Measurements from ENCODE around the gene ITPK1. TPM values are rescaled to one million over a fixed set of nuclear protein-coding genes. Genes with fewer than 3 reads are reported as not detected.

The ITPK1 gene
- total and polyA plus RNA-seq, 2 experiments from 2014 or later, result 33.0 to 42.9 TPM

- Histone ChIP-seq H3K9me3 (ENCODE audit: low read depth) (no peaks in the 10 kb centered on the region), H3K27ac (no peak overlapping the region), H3K27me3 (no peaks in the 10 kb centered on the region), H3K4me3 (no peak overlapping the region), H3K4me1 (ENCODE audit: low read depth) (peaks cover 18% of the 10 kb centered on the region), H3K36me3 (no peaks in the 10 kb centered on the region)
- DNase-seq (ENCODE audit: low read depth in 1 of 2, low spot score in 1 of 2), result no peak
- TF ChIP-seq CTCF (IDR thresholded peaks at IDR 0.05; ENCODE audit: low read depth, low read length), result no peak
These were observed 60.8 kb downstream of the ITPK1 start for GRCh38 chr14:93054876-93055275.

DNA sequence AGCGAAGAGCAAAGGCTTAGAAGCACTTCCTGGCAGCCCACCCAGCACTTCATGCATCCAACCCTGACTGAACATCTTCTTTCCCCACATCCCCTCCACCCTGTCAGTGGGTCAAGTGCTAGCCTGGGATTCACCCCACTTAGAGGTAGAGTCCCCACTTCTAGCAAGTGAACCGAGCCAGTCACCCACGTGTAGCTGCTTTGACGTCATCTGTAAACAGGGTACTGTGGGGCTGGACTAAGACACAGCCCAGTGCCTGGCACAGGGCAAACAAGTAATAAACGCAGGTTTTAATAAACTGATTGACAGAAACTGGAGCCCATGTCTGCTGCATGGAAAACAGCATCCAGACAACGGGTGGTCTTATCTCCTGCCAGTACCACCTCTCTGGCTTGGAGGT, 61.7 kb downstream of the ITPK1 start:
- H3K4me3 ChIP-seq, result no peak overlapping the region
- no peaks in the 10 kb centered on the region for H3K27me3 ChIP-seq
- peaks cover 24% of the 10 kb centered on the region for H3K4me1 ChIP-seq (ENCODE audit: low read depth)
- no peak overlapping the region for H3K27ac ChIP-seq
- H3K9me3 ChIP-seq (ENCODE audit: low read depth), result no peaks in the 10 kb centered on the region
- no peak for DNase-seq (ENCODE audit: low read depth in 1 of 2, low spot score in 1 of 2)
- no peaks in the 10 kb centered on the region for H3K36me3 ChIP-seq
- TF ChIP-seq CTCF (IDR thresholded peaks at IDR 0.05; ENCODE audit: low read depth, low read length), result no peak

- Histone ChIP-seq H3K27ac (no peak overlapping the region), H3K4me3 (no peak overlapping the region), H3K9me3 (ENCODE audit: low read depth) (no peaks in the 10 kb centered on the region), H3K27me3 (no peaks in the 10 kb centered on the region), H3K36me3 (no peaks in the 10 kb centered on the region), H3K4me1 (ENCODE audit: low read depth) (peaks cover 30% of the 10 kb centered on the region)
- TF ChIP-seq CTCF (IDR thresholded peaks at IDR 0.05; ENCODE audit: low read depth, low read length), result no peak
- DNase-seq (ENCODE audit: low read depth in 1 of 2, low spot score in 1 of 2), result no peak
These were observed 63.9 kb downstream of the ITPK1 start for GRCh38 chr14:93051600-93052546.

DNA sequence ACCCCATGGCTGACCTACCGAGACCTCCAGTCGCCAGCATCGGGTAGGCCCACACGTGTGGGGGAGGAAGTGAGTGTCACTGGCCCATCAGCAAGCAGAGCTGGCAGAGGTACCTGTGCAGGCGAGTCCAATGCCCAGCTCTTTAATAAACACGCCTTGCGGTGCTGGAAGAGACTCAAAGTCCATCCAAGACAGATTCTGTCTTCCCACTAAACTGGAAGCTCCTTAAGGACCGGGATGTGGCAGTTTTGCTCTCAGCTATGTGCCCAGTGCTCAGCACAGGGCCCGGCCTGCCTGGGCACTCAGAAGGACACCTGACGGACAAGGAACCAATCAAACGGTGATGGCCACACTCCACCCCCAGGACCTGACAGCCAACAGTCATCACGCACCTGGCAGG, 65.0 kb downstream of the ITPK1 start:
- no peaks in the 10 kb centered on the region for H3K27me3 ChIP-seq
- no peaks in the 10 kb centered on the region for H3K36me3 ChIP-seq
- TF ChIP-seq CTCF (IDR thresholded peaks at IDR 0.05; ENCODE audit: low read depth, low read length), result no peak
- no peak overlapping the region for H3K4me3 ChIP-seq
- H3K9me3 ChIP-seq (ENCODE audit: low read depth), result no peaks in the 10 kb centered on the region
- no peak for DNase-seq (ENCODE audit: low read depth in 1 of 2, low spot score in 1 of 2)
- H3K27ac ChIP-seq, result no peak overlapping the region
- peaks cover 41% of the 10 kb centered on the region for H3K4me1 ChIP-seq (ENCODE audit: low read depth)

DNA sequence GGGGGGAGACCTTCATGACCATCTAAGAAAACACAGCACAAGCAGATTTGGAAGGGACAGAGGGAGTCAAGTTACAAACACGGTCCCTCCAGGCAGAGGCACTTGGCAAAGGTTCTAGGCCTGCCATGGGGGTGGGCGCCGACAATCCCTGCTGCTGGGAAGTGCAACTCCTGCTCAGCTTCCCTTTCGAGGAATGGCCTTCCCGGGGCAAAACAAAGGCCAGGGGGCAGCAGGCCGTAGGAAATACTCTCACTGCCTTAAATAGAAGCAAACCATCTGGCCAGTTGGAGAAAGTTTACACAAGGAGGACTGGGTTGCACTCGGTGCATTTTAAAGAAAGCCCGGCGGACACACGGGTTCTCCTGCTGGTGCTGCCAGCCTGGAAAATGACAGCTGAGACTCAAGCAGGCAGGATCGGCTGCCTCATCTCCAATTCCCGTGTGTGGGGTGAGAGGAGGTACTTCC, 65.8 kb downstream of the ITPK1 start:
- Histone ChIP-seq H3K36me3 (no peaks in the 10 kb centered on the region), H3K27me3 (no peaks in the 10 kb centered on the region), H3K4me3 (no peak overlapping the region), H3K9me3 (ENCODE audit: low read depth) (no peaks in the 10 kb centered on the region), H3K27ac (peak overlapping the region; percentile 74), H3K4me1 (ENCODE audit: low read depth) (peaks cover 49% of the 10 kb centered on the region)
- peak; percentile 13 for TF ChIP-seq CTCF (IDR thresholded peaks at IDR 0.05; ENCODE audit: low read depth, low read length)
- DNase-seq (ENCODE audit: low read depth in 1 of 2, low spot score in 1 of 2), result peak; percentile 42 to 46
